DMS79 treated with DMSO at 0.1 percent for 48 hours (cell line): Measurements from ENCODE around the gene DDX41.

Source experiments
- DNase-seq: peaks from one replicate; lab custom pipeline; 2025; lab: John Stamatoyannopoulos, UW

The DDX41 gene

GRCh38 chr5:177483994-177484901 lies 32.5 kb downstream of the DDX41 start:
- DNase-seq = no peak

GRCh38 chr5:177483042-177483441 lies 33.7 kb downstream of the DDX41 start:
- no peak for DNase-seq

GRCh38 chr5:177482359-177482795 lies 34.4 kb downstream of the DDX41 start:
- no peak for DNase-seq

- DNase-seq = no peak
Measured at GRCh38 chr5:177479774-177480173, 37.0 kb downstream of the DDX41 start.

GRCh38 chr5:177478711-177479646 lies 37.8 kb downstream of the DDX41 start:
- peak; percentile 36 for DNase-seq

GRCh38 chr5:177477701-177478477 lies 38.9 kb downstream of the DDX41 start:
- no peak for DNase-seq

- no peak for DNase-seq
Measured at GRCh38 chr5:177476531-177477233, 40.1 kb downstream of the DDX41 start.

- no peak for DNase-seq
Measured at GRCh38 chr5:177475563-177476427, 41.0 kb downstream of the DDX41 start.

GRCh38 chr5:177474846-177475562 lies 41.8 kb downstream of the DDX41 start:
- DNase-seq = no peak

- no peak for DNase-seq
Measured at GRCh38 chr5:177474002-177474476, 42.7 kb downstream of the DDX41 start.

- DNase-seq = peak; percentile 7
Measured at GRCh38 chr5:177473443-177474001, 43.2 kb downstream of the DDX41 start, which contains the start of gene DBN1. Gene DBN1, minus strand, starts transcription at chr5:177473634. Its CDS starts 113 bp downstream, at chr5:177473521.

GRCh38 chr5:177472460-177473442 lies 44.0 kb downstream of the DDX41 start:
- DNase-seq = peak; percentile 11

- no peak for DNase-seq
Measured at GRCh38 chr5:177471610-177472356, 45.0 kb downstream of the DDX41 start.

GRCh38 chr5:177470759-177471536 lies 45.8 kb downstream of the DDX41 start:
- DNase-seq = no peak

GRCh38 chr5:177469750-177470525 lies 46.8 kb downstream of the DDX41 start:
- DNase-seq = no peak
